A549 (cell line): Measurements from ENCODE around the gene PHPT1. TPM values are rescaled to one million over a fixed set of nuclear protein-coding genes. Genes with fewer than 3 reads are reported as not detected.
A peak's percentile ranks its signal among the peaks of the same experiment; 100 is the strongest.

Experiments used
- ATAC-seq, 2 experiments: fragments of 200-7000 bp in 1 of 2; fragments of >200 bp in 1 of 2; cut with Nextera tagmentation in 1 of 2; cut with Tn5 transposase in 1 of 2; 3 replicates each; pipeline versions ENCODE4 v1.8.0 to v1.9.1; 2018 to 2020; ENCODE audit warnings: mild to moderate bottlenecking in 1 of 2, moderate library complexity in 1 of 2
- CTCF ChIA-PET: fragments of 300-600 bp; sonication (Branson Sonifier 250); formaldehyde crosslinking; extraction: SDS; loops from one replicate; lab custom pipeline; 2021; ENCODE audit warnings: antibody characterized with exemption, inconsistent platforms; lab: Yijun Ruan, JAX
- POLR2A ChIA-PET: fragments of 350-600 bp; formaldehyde crosslinking; extraction: SDS; loops from one replicate; lab custom pipeline; 2021; ENCODE audit warnings: antibody characterized with exemption, inconsistent platforms; lab: Yijun Ruan, JAX
- DNase-seq, 2 experiments: peaks; one replicate each; pipeline versions ENCODE4 v3.0.0 to v3.0.0-alpha.2; 2011 to 2016; ENCODE audit warnings: low read depth in 1 of 2, low spot score in 1 of 2
- FAIRE-seq: peaks from 2 replicates; lab custom pipeline; 2011; peaks lifted over from hg19 to GRCh38; lab: Jason Lieb, UNC
- H3K27ac ChIP-seq, 2 experiments: fragments of >200 bp; sonication (Bioruptor Twin); formaldehyde crosslinking; 3 replicates each; pipeline ENCODE4 v1.5.1; 2016 to 2017
- H3K4me1 ChIP-seq: fragments of >200 bp; sonication (Bioruptor Twin); formaldehyde crosslinking; 3 replicates; pipeline ENCODE4 v1.6.1; 2016
- H3K4me2 ChIP-seq: fragments of >200 bp; sonication (Bioruptor Twin); formaldehyde crosslinking; 3 replicates; pipeline ENCODE4 v1.6.1; 2016
- H3K4me3 ChIP-seq: fragments of >200 bp; sonication (Bioruptor Twin); formaldehyde crosslinking; 3 replicates; pipeline ENCODE4 v1.5.1; 2016
- H3K9me3 ChIP-seq: fragments of >200 bp; sonication (Bioruptor Twin); formaldehyde crosslinking; 3 replicates; pipeline ENCODE4 v1.6.1; 2016
- E2F6 ChIP-seq: IDR thresholded peaks from 2 replicates; pipeline ENCODE4 v1.6.1; 2012; ENCODE audit warnings: low read depth, borderline replicate concordance
- JUN ChIP-seq, 2 experiments: fragments of >200 bp; sonication (Bioruptor Twin); formaldehyde crosslinking; IDR thresholded peaks; 2 replicates in 1 of 2; 3 replicates in 1 of 2; pipeline ENCODE4 v1.6.1; 2016 to 2017
- NR3C1 ChIP-seq: fragments of >200 bp; sonication (Bioruptor Twin); formaldehyde crosslinking; IDR thresholded peaks from 3 replicates; pipeline ENCODE4 v1.6.1; 2017
- POLR2A ChIP-seq: IDR thresholded peaks from 2 replicates; pipeline ENCODE4 v1.6.1; 2012; ENCODE audit warnings: mild to moderate bottlenecking, low read length
- REST ChIP-seq: fragments of 200-600 bp; sonication (generic); IDR thresholded peaks from 2 replicates; pipeline ENCODE4 v1.6.1; 2016; ENCODE audit warnings: antibody characterized with exemption, mild to moderate bottlenecking, moderate library complexity
- WGBS: methylation state at CpG from one replicate; pipeline ENCODE4 v1.1.6; 2017; ENCODE audit errors: missing lambda C conversion rate; 5-methylcytosine and 5-hydroxymethylcytosine counted together
- polyA plus RNA-seq, 4 experiments: library from polyadenylated mRNA; depleted of rRNA in 3 of 4; stranded (reverse); fragments of >200 nt; fragmentation: RNase III in 1 of 4; extraction: RNeasy Plus Mini Kit Qiagen cat#74134 plus additional on column Dnase treatment in 1 of 4; gene quantifications; 2 replicates in 3 of 4; 3 replicates in 1 of 4; pipeline ENCODE4 v1.2.3, GENCODE V29; 2011 to 2017
- TF ChIP-seq, protein P1 (sequence below): fragments of 150-350 bp; IDR thresholded peaks from 2 replicates; pipeline ENCODE4 v1.6.1; 2014; ENCODE audit warnings: low read depth, mild to moderate bottlenecking, low read length
- TF ChIP-seq, protein P2 (sequence below): fragments of >200 bp; sonication (Bioruptor Twin); formaldehyde crosslinking; IDR thresholded peaks from 3 replicates; pipeline ENCODE4 v1.6.1; 2016
- TF ChIP-seq, protein P3 (sequence below): fragments of >200 bp; sonication (Bioruptor Twin); formaldehyde crosslinking; IDR thresholded peaks from 3 replicates; pipeline ENCODE4 v1.5.1; 2016
- TF ChIP-seq, protein P4 (sequence below): IDR thresholded peaks from 2 replicates; pipeline ENCODE4 v1.6.1; 2012

Gene PHPT1
- polyA plus RNA-seq, 2 of the 4 experiments (the other 2 are of a cell fraction), result 123 to 234 TPM

- CTCF ChIA-PET, result interaction anchor here (0.6 to 9.9 kb wide), 15 partner anchors 9 to 429 kb away, joined by 3 to 110 read pairs (median 4); partner anchors contain the start of genes AJM1, NPDC1, RNF224 and TMEM141
- ATAC-seq, result peak; percentile 80 to 83
- TF ChIP-seq REST, result no peak
- TF ChIP-seq E2F6, result peak; percentile 84
- TF ChIP-seq, protein P1, sequence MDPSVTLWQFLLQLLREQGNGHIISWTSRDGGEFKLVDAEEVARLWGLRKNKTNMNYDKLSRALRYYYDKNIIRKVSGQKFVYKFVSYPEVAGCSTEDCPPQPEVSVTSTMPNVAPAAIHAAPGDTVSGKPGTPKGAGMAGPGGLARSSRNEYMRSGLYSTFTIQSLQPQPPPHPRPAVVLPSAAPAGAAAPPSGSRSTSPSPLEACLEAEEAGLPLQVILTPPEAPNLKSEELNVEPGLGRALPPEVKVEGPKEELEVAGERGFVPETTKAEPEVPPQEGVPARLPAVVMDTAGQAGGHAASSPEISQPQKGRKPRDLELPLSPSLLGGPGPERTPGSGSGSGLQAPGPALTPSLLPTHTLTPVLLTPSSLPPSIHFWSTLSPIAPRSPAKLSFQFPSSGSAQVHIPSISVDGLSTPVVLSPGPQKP, result no peak
- peak; percentile 92 for TF ChIP-seq POLR2A
- TF ChIP-seq JUN (IDR thresholded peaks at IDR 0.05), result peak; percentile 82 to 91; a peak in 3 of 5 replicates
- TF ChIP-seq, protein P2, sequence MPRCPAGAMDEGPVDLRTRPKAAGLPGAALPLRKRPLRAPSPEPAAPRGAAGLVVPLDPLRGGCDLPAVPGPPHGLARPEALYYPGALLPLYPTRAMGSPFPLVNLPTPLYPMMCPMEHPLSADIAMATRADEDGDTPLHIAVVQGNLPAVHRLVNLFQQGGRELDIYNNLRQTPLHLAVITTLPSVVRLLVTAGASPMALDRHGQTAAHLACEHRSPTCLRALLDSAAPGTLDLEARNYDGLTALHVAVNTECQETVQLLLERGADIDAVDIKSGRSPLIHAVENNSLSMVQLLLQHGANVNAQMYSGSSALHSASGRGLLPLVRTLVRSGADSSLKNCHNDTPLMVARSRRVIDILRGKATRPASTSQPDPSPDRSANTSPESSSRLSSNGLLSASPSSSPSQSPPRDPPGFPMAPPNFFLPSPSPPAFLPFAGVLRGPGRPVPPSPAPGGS, result peak; percentile 84
- H3K4me2 ChIP-seq, result peak within 1 kb of the TSS; percentile 98
- H3K4me1 ChIP-seq, result peaks cover 24% of the 10 kb centered on the region
- peak within 1 kb of the TSS; percentile 88 for H3K4me3 ChIP-seq
- POLR2A ChIA-PET, result interaction anchor here (0.6 to 1.8 kb wide), 9 partner anchors 9 to 81 kb away, joined by 3 to 13 read pairs (median 3); partner anchors contain the start of gene TRAF2
- DNase-seq, result peak; percentile 69 to 91
- no peaks in the 10 kb centered on the region for H3K9me3 ChIP-seq
- H3K27ac ChIP-seq, result peak within 1 kb of the TSS; percentile 95 to 98
- 3% methylated on average over 56 of the region's 96 CpGs for WGBS
- no peak for FAIRE-seq
Measured at GRCh38 chr9:136807281-136808074, 41.7 kb upstream of the PHPT1 start, which contains the start of gene RABL6. TSS of gene RABL6 (plus strand) at chr9:136807948. CDS start at chr9:136808197, 249 bp downstream.

DNA sequence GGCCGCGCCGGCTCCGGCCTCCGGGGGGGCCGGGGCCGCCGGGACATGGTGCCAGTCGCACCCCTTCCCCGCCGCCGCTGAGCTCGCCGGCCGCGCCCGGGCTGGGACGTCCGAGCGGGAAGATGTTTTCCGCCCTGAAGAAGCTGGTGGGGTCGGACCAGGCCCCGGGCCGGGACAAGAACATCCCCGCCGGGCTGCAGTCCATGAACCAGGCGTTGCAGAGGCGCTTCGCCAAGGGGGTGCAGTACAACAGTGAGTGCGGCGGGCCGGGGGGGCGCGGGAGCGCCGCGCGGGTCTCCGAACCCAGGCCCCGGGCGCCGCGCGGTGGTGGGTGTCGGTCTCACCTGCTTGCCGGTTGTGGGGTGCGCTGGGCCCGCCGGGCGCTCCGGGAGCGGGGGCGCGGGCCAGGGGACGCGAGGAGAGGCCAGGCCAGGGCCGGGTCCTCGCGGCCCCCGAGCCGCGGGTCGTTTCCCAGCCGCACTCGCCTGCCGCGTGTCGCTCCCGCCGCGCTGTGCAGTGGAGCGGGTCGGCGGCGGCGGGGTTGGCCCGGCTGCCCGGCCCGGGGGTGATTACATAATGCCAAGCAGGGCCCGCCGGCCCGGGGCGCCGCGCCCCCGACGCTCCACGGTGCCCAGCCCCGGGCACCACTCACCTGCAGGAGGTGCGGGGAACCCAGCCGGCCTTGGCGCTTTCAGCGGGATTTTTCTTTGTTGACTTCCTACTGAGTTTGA, 41.0 kb upstream of the PHPT1 start:
- H3K4me3 ChIP-seq, result peak overlapping the region; percentile 88
- peak overlapping the region; percentile 95 to 98 for H3K27ac ChIP-seq
- FAIRE-seq (no peak), DNase-seq (no peak)
- ChIA-PET POLR2A (interaction anchor here (0.6 to 1.8 kb wide), 6 partner anchors 8 to 80 kb away, joined by 3 to 13 read pairs (median 4); partner anchors contain the start of gene TRAF2), CTCF (interaction anchor here (0.7 to 9.9 kb wide), 10 partner anchors 9 to 419 kb away, joined by 3 to 110 read pairs (median 4); partner anchors contain the start of genes AJM1, NPDC1, RNF224 and TMEM141)
- H3K9me3 ChIP-seq, result no peaks in the 10 kb centered on the region
- H3K4me1 ChIP-seq, result peaks cover 24% of the 10 kb centered on the region
- peak overlapping the region; percentile 98 for H3K4me2 ChIP-seq
- TF ChIP-seq NR3C1 (no peak), JUN (IDR thresholded peaks at IDR 0.05) (peak in 1 of 2 experiments; percentile 54; a peak in 2 of 5 replicates)
- TF ChIP-seq, protein P3, sequence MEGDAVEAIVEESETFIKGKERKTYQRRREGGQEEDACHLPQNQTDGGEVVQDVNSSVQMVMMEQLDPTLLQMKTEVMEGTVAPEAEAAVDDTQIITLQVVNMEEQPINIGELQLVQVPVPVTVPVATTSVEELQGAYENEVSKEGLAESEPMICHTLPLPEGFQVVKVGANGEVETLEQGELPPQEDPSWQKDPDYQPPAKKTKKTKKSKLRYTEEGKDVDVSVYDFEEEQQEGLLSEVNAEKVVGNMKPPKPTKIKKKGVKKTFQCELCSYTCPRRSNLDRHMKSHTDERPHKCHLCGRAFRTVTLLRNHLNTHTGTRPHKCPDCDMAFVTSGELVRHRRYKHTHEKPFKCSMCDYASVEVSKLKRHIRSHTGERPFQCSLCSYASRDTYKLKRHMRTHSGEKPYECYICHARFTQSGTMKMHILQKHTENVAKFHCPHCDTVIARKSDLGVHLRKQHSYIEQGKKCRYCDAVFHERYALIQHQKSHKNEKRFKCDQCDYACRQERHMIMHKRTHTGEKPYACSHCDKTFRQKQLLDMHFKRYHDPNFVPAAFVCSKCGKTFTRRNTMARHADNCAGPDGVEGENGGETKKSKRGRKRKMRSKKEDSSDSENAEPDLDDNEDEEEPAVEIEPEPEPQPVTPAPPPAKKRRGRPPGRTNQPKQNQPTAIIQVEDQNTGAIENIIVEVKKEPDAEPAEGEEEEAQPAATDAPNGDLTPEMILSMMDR, result 0 out of 3 replicates have a peak, but pooled peaks have one; percentile 4
- TF ChIP-seq, protein P4, sequence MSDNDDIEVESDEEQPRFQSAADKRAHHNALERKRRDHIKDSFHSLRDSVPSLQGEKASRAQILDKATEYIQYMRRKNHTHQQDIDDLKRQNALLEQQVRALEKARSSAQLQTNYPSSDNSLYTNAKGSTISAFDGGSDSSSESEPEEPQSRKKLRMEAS, result no peak
- TF ChIP-seq, all 56 proteins: peak for 2
- peak; percentile 8 to 60 for ATAC-seq
- 0% methylated on average over 14 of the region's 93 CpGs for WGBS
